Endothelial cell of umbilical vein (primary cell): ENCODE measurements around the gene FAM118A. TPM values are rescaled to one million over a fixed set of nuclear protein-coding genes. Genes with fewer than 3 reads are reported as not detected.

Source experiments
- BruUV-seq: library from RNA; stranded (reverse); fragments of 400-500 nt; replicated peaks from 2 replicates; lab custom pipeline; 2021; lab: Mats Ljungman, UMichigan
- CTCF ChIA-PET: fragments of 300-600, 350-600 bp; sonication (Branson Sonifier 250); formaldehyde crosslinking; loops from one replicate; lab custom pipeline; 2021; ENCODE audit warnings: antibody characterized with exemption, inconsistent platforms; lab: Charles Lee
- POLR2A ChIA-PET: fragments of 300-600, 350-600 bp; sonication (Branson Sonifier 250); formaldehyde crosslinking; loops from one replicate; lab custom pipeline; 2021; ENCODE audit warnings: antibody characterized with exemption, inconsistent platforms; lab: Charles Lee
- DNase-seq: peaks from one replicate; pipeline ENCODE4 v3.0.0-alpha.2; 2011; ENCODE audit warnings: low read depth, low spot score
- FAIRE-seq: peaks from 2 replicates; lab custom pipeline; 2011; peaks lifted over from hg19 to GRCh38; lab: Jason Lieb, UNC
- H2AFZ ChIP-seq: 2 replicates; pipeline ENCODE4 v1.6.0; 2012; ENCODE audit warnings: low read depth, low read length, control low read depth, inconsistent platforms
- H3K27ac ChIP-seq: 2 replicates; pipeline ENCODE4 v1.5.1; 2011; ENCODE audit warnings: low read depth, mild to moderate bottlenecking, control low read depth, low read length, moderate library complexity; ENCODE audit not compliant: insufficient read depth
- H3K27me3 ChIP-seq, 2 experiments: 2 replicates each; pipeline versions ENCODE4 v1.6.0 to v1.6.1; 2011; ENCODE audit warnings: low read length in 2 of 2, mixed read lengths in 1 of 2; ENCODE audit not compliant: control insufficient read depth in 2 of 2, insufficient read depth in 2 of 2
- H3K36me3 ChIP-seq, 2 experiments: 2 replicates in 1 of 2; 3 replicates in 1 of 2; pipeline ENCODE4 v1.5.1; 2011; ENCODE audit warnings: low read length in 2 of 2, mild to moderate bottlenecking in 1 of 2, moderate library complexity in 1 of 2; ENCODE audit not compliant: control insufficient read depth in 2 of 2, insufficient read depth in 2 of 2; ENCODE audit errors: extremely low read depth in 1 of 2
- H3K4me1 ChIP-seq: 3 replicates; pipeline ENCODE4 v1.5.1; 2011; ENCODE audit warnings: mild to moderate bottlenecking, low read length; ENCODE audit not compliant: control insufficient read depth, insufficient read depth; ENCODE audit errors: extremely low read depth
- H3K4me2 ChIP-seq: 2 replicates; pipeline ENCODE4 v1.6.1; 2011; ENCODE audit warnings: low read length, control low read depth, mixed read lengths; ENCODE audit not compliant: insufficient read depth
- H3K4me3 ChIP-seq, 3 experiments: fragments of 200-600 bp in 1 of 3; sonication (generic), shearing (Covaris generic) in 1 of 3; replicated peaks in 1 of 3; 2 replicates each; pipeline ENCODE4 v1.5.1; 2011 to 2016; ENCODE audit warnings: control low read depth in 3 of 3, low read length in 3 of 3, mild to moderate bottlenecking in 2 of 3, inconsistent platforms in 1 of 3, low read depth in 1 of 3, moderate library complexity in 1 of 3; ENCODE audit not compliant: insufficient read depth in 1 of 3
- H3K79me2 ChIP-seq: 2 replicates; pipeline ENCODE4 v1.6.0; 2012; ENCODE audit warnings: low read length, inconsistent platforms; ENCODE audit not compliant: control insufficient read depth, insufficient read depth
- H3K9ac ChIP-seq: replicated peaks from 2 replicates; pipeline ENCODE3; 2011; ENCODE audit warnings: low read length, control low read depth; ENCODE audit not compliant: insufficient read depth; ENCODE audit errors: extremely low read depth
- H3K9me1 ChIP-seq: replicated peaks from 3 replicates; pipeline ENCODE4 v1.6.0; 2011; ENCODE audit warnings: mild to moderate bottlenecking, low read length; ENCODE audit not compliant: control insufficient read depth, insufficient read depth; ENCODE audit errors: extremely low read depth
- H3K9me3 ChIP-seq: replicated peaks from 2 replicates; pipeline ENCODE4 v1.5.1; 2012; ENCODE audit warnings: low read length, inconsistent platforms; ENCODE audit not compliant: control insufficient read depth, insufficient read depth
- H4K20me1 ChIP-seq: replicated peaks from 2 replicates; pipeline ENCODE3; 2011; ENCODE audit warnings: mild to moderate bottlenecking, low read length; ENCODE audit not compliant: control insufficient read depth, insufficient read depth; ENCODE audit errors: extremely low read depth
- EZH2 ChIP-seq: IDR thresholded peaks from 2 replicates; pipeline ENCODE4 v1.6.1; 2012; ENCODE audit warnings: borderline replicate concordance, low read depth, mild to moderate bottlenecking, moderate library complexity, low read length, inconsistent platforms; ENCODE audit not compliant: severe bottlenecking
- FOS ChIP-seq: IDR thresholded peaks from 2 replicates; pipeline ENCODE4 v1.6.1; 2011; ENCODE audit warnings: mild to moderate bottlenecking, low read length, moderate library complexity, borderline replicate concordance; ENCODE audit not compliant: insufficient read depth
- GATA2 ChIP-seq: IDR thresholded peaks from 2 replicates; pipeline ENCODE4 v1.7.0; 2011; ENCODE audit warnings: low read depth, mild to moderate bottlenecking, moderate library complexity, mixed read lengths, low read length; ENCODE audit not compliant: insufficient read length, insufficient read depth
- JUN ChIP-seq: IDR thresholded peaks from 2 replicates; pipeline ENCODE4 v1.6.1; 2011; ENCODE audit warnings: borderline replicate concordance, low read depth; ENCODE audit not compliant: insufficient read length, insufficient read depth
- MYC ChIP-seq: IDR thresholded peaks from one replicate; pipeline ENCODE4 v1.6.1; 2011; ENCODE audit warnings: mild to moderate bottlenecking, low read depth, low read length
- POLR2A ChIP-seq: IDR thresholded peaks from 2 replicates; pipeline ENCODE4 v1.6.1; 2012; ENCODE audit warnings: low read depth, mild to moderate bottlenecking, control low read depth, low read length
- POLR2AphosphoS5 ChIP-seq: IDR thresholded peaks from 2 replicates; pipeline ENCODE4 v1.6.1; 2012; ENCODE audit warnings: low read depth, mild to moderate bottlenecking, control low read depth, low read length, moderate library complexity; ENCODE audit not compliant: insufficient read depth
- dilution Hi-C: fragments of 300-500 bp; cut with MboI; formaldehyde crosslinking; loops from one replicate; pipeline ENCODE4 v1.15.0; 2019; ENCODE audit warnings: low sequenced_read_pairs; ENCODE audit not compliant: extremely low pct_ligation_motif_present
- intact Hi-C: fragments of 100-400 bp; cut with micrococcal nuclease; formaldehyde crosslinking; loops from one replicate; pipeline ENCODE4 v1.10.0; 2022
- polyA plus RNA-seq, 4 experiments: library from polyadenylated mRNA; depleted of rRNA in 3 of 4; stranded (reverse) in 3 of 4; unstranded in 1 of 4; fragments of >200 nt; gene quantifications; 2 replicates each; pipeline versions ENCODE4 v1.2.1 to v1.2.3, GENCODE V29; 2011 to 2012; ENCODE audit warnings: missing spikeins in 1 of 4
- total RNA-seq: library from RNA; stranded (reverse); gene quantifications from 2 replicates; pipeline ENCODE4 v1.2.3, GENCODE V29; 2021
- TF ChIP-seq, protein P1 (sequence below): IDR thresholded peaks from 2 replicates; pipeline ENCODE4 v1.6.1; 2011; ENCODE audit not compliant: insufficient read depth, insufficient read length
- TF ChIP-seq, protein P2 (sequence below), 2 donors: IDR thresholded peaks; 1 replicate in 1 of 2; 2 replicates in 1 of 2; pipeline ENCODE4 v1.5.1; 2011; ENCODE audit warnings: low read length in 2 of 2, mild to moderate bottlenecking in 2 of 2, moderate library complexity in 2 of 2, control low read depth in 1 of 2, inconsistent platforms in 1 of 2, low read depth in 1 of 2; ENCODE audit not compliant: insufficient read depth in 1 of 2; ENCODE audit errors: extremely low read depth in 1 of 2

FAM118A gene
- total and polyA plus RNA-seq, 2 donors (not counting 3 experiments of a cell fraction or from before 2014, with no cell fraction given), result 20.2 to 25.6 TPM

DNA sequence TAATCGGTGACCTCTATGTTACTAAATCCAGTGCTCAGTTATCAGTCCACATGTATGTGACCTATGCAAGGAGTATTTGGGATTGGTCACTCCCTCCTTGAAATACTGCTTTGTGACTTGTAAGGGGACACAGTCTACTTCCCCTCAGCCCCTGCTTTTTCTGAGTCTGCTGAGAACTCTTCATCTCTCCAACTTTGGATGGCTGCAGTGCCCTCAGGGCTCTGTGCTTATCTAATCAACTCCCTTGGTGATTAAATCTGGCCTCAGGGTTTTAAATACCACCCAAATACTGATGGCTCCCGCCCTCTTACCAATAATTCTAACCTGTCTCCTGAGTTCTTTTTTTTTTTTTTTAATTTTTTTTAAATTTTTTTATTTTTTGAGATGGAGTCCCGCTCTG lies 40.2 kb downstream of the FAM118A start:
- H3K9me1 ChIP-seq, result no peaks in the 10 kb centered on the region
- ChIA-PET POLR2A (interaction anchor here (0.7 kb wide), 1 partner anchor 29 kb away, joined by 3 read pairs; no protein-coding TSS in a partner anchor), CTCF (no interaction called here)
- H3K36me3 ChIP-seq, result no peaks in the 10 kb centered on the region
- DNase-seq (no peak), FAIRE-seq (no peak)
- H3K27ac ChIP-seq, result no peak overlapping the region
- H3K9ac ChIP-seq, result no peak overlapping the region
- no peak overlapping the region for H3K4me3 ChIP-seq
- no peak overlapping the region for H3K4me2 ChIP-seq
- no peaks in the 10 kb centered on the region for H3K27me3 ChIP-seq
- no peak overlapping the region for H2AFZ ChIP-seq
- dilution Hi-C loops (no loop called here), intact Hi-C loops (no loop called here)
- H3K9me3 ChIP-seq, result no peaks in the 10 kb centered on the region
- no TSS peak for BruUV-seq
- H3K4me1 ChIP-seq, result no peaks in the 10 kb centered on the region
- no peaks in the 10 kb centered on the region for H3K79me2 ChIP-seq
- H4K20me1 ChIP-seq, result no peaks in the 10 kb centered on the region
- TF ChIP-seq, protein P1, sequence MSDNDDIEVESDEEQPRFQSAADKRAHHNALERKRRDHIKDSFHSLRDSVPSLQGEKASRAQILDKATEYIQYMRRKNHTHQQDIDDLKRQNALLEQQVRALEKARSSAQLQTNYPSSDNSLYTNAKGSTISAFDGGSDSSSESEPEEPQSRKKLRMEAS, result no peak
- TF ChIP-seq, protein P2, sequence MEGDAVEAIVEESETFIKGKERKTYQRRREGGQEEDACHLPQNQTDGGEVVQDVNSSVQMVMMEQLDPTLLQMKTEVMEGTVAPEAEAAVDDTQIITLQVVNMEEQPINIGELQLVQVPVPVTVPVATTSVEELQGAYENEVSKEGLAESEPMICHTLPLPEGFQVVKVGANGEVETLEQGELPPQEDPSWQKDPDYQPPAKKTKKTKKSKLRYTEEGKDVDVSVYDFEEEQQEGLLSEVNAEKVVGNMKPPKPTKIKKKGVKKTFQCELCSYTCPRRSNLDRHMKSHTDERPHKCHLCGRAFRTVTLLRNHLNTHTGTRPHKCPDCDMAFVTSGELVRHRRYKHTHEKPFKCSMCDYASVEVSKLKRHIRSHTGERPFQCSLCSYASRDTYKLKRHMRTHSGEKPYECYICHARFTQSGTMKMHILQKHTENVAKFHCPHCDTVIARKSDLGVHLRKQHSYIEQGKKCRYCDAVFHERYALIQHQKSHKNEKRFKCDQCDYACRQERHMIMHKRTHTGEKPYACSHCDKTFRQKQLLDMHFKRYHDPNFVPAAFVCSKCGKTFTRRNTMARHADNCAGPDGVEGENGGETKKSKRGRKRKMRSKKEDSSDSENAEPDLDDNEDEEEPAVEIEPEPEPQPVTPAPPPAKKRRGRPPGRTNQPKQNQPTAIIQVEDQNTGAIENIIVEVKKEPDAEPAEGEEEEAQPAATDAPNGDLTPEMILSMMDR (IDR thresholded peaks at IDR 0.05; ENCODE audit: extremely low read depth in 1 of 2, insufficient read depth in 1 of 2, low read depth in 1 of 2, low read length in 2 of 2), result no peak
- TF ChIP-seq FOS (no peak), POLR2A (no peak), MYC (no peak), JUN (no peak), EZH2 (no peak), GATA2 (no peak), POLR2AphosphoS5 (no peak)
